HepG2 (cell line): ENCODE measurements around the gene NFKB1.

ENCODE experiments used
- CTCF ChIP-seq: sonication (generic); formaldehyde crosslinking; IDR thresholded peaks from 2 replicates; pipeline ENCODE4 v1.5.0; 2020; ENCODE audit warnings: mild to moderate bottlenecking, missing genetic modification reagents, moderate library complexity
- ZNF24 ChIP-seq: fragments of 450-650 bp; IDR thresholded peaks from 2 replicates; pipeline ENCODE4 v1.6.1; 2017; ENCODE audit warnings: antibody characterized with exemption, mild to moderate bottlenecking
- ZNF749 ChIP-seq: sonication (generic); formaldehyde crosslinking; IDR thresholded peaks from 2 replicates; pipeline ENCODE4 v1.8.0; 2022; ENCODE audit warnings: mild to moderate bottlenecking, missing genetic modification reagents, moderate library complexity, borderline replicate concordance

- TF ChIP-seq ZNF24 (no peak), CTCF (CRISPR knock-in tag) (no peak), ZNF749 (CRISPR knock-in tag) (no peak)
Measured at GRCh38 chr4:102554482-102554881, 53.3 kb downstream of the NFKB1 start.
